ENCODE results near the gene EIF5. TPM values are rescaled to one million over a fixed set of nuclear protein-coding genes. Genes with fewer than 3 reads are reported as not detected.

Gene EIF5
- total RNA-seq, 1 experiment from 2014 or later: 238 TPM

DNA sequence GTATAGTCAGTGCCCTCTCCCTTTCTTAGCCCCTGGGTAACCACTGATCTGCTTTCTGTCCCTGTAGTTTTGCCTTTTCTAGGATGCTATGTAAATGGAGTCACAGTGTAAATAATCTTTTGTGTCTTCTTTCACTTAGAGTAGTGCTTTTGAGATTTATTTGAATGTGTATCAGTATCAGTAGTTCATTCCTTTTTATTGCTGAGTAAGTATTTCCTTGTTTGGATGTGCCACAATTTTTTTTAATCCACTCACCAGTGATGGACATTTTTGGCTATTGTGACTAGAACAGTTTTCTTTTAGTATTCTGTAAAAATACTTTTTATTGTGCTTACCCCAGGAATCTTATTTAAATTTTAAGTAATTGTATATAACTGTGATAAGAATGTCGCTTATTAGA lies 54.6 kb downstream of the EIF5 start:
- TF ChIP-seq SIN3A (IDR thresholded peaks at IDR 0.05; ENCODE audit: borderline replicate concordance, insufficient read depth, low read depth, low read length): no peak
- TF ChIP-seq, protein P1, sequence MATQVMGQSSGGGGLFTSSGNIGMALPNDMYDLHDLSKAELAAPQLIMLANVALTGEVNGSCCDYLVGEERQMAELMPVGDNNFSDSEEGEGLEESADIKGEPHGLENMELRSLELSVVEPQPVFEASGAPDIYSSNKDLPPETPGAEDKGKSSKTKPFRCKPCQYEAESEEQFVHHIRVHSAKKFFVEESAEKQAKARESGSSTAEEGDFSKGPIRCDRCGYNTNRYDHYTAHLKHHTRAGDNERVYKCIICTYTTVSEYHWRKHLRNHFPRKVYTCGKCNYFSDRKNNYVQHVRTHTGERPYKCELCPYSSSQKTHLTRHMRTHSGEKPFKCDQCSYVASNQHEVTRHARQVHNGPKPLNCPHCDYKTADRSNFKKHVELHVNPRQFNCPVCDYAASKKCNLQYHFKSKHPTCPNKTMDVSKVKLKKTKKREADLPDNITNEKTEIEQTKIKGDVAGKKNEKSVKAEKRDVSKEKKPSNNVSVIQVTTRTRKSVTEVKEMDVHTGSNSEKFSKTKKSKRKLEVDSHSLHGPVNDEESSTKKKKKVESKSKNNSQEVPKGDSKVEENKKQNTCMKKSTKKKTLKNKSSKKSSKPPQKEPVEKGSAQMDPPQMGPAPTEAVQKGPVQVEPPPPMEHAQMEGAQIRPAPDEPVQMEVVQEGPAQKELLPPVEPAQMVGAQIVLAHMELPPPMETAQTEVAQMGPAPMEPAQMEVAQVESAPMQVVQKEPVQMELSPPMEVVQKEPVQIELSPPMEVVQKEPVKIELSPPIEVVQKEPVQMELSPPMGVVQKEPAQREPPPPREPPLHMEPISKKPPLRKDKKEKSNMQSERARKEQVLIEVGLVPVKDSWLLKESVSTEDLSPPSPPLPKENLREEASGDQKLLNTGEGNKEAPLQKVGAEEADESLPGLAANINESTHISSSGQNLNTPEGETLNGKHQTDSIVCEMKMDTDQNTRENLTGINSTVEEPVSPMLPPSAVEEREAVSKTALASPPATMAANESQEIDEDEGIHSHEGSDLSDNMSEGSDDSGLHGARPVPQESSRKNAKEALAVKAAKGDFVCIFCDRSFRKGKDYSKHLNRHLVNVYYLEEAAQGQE (IDR thresholded peaks at IDR 0.05; ENCODE audit: insufficient read depth in 1 of 2, low read depth in 2 of 2, low read length in 1 of 2): no peak
- TF ChIP-seq CTCF (IDR thresholded peaks at IDR 0.05): no peak
- no peak for TF ChIP-seq POLR2AphosphoS5 (IDR thresholded peaks at IDR 0.05; ENCODE audit: low read depth, low read length)
- TF ChIP-seq TCF7L2 (IDR thresholded peaks at IDR 0.05; ENCODE audit: low read depth, low read length): no peak
- no peak overlapping the region for H3K4me3 ChIP-seq (ENCODE audit: low read depth in 2 of 2, low read length in 2 of 2)
- no peaks in the 10 kb centered on the region for H3K27me3 ChIP-seq (ENCODE audit: control insufficient read depth, insufficient read depth, low read length)
- no peaks in the 10 kb centered on the region for H3K9me3 ChIP-seq (ENCODE audit: control insufficient read depth, insufficient read depth, low read depth, low read length)
- peaks cover 5% of the 10 kb centered on the region; the same call in 1 of the 2 replicates for H3K36me3 ChIP-seq (ENCODE audit: control insufficient read depth, insufficient read depth, low read length)
- BruUV-seq (replicated peaks): no TSS peak
- in situ Hi-C loops (cut with HindIII; ENCODE audit: low pct_unique_long_range_greater_than_20kb, low sequenced_read_pairs) (no loop called here), intact Hi-C loops (cut with micrococcal nuclease; ENCODE audit: unreplicated experiment) (no loop called here)
- H3K27ac ChIP-seq (ENCODE audit: low read length): no peak overlapping the region
- DNase-seq (ENCODE audit: low read depth, low spot score): no peak
- ATAC-seq: no peak
- POLR2A ChIA-PET: no interaction called here
- CTCF ChIA-PET: interaction anchor here (0.6 kb wide), 1 partner anchor 312 kb away, joined by 3 read pairs; no protein-coding TSS in a partner anchor
- H3K4me1 ChIP-seq (ENCODE audit: control insufficient read depth, insufficient read depth, low read length): peaks cover 19% of the 10 kb centered on the region

DNA sequence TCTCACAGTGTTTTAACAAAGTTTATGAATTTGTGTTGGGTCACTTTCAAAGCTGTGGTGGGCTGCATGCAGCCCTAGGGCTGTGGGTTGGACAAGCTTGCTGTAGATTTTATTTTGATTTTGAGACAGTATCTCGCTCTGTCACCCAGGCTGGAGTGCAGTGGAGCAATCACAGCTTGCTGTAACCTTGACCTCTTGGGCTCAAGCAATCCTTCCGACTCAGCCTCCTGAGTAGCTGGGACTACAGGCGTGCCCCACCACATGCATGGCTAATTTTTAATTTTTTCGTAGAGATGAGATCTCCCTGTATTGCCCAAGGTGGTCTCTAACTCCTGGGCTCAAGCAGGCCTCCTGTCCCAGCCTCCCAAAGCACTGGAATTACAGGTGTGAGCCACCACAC lies 56.6 kb downstream of the EIF5 start:
- no peaks in the 10 kb centered on the region for H3K9me3 ChIP-seq (ENCODE audit: control insufficient read depth, insufficient read depth, low read depth, low read length)
- H3K36me3 ChIP-seq (ENCODE audit: control insufficient read depth, insufficient read depth, low read length): peaks cover 5% of the 10 kb centered on the region; the same call in 1 of the 2 replicates
- ATAC-seq (no peak), DNase-seq (ENCODE audit: low read depth, low spot score) (no peak)
- CTCF ChIA-PET: interaction anchor here (0.7 to 1.2 kb wide), 3 partner anchors 9 to 33 kb away, joined by 3 to 5 read pairs (median 4); no protein-coding TSS in a partner anchor
- POLR2A ChIA-PET: interaction anchor here (0.7 kb wide), 3 partner anchors 11 to 45 kb away, joined by 3 to 6 read pairs (median 3); no protein-coding TSS in a partner anchor
- TF ChIP-seq, protein P1 (IDR thresholded peaks at IDR 0.05; ENCODE audit: insufficient read depth in 1 of 2, low read depth in 2 of 2, low read length in 1 of 2): no peak
- TF ChIP-seq SIN3A (IDR thresholded peaks at IDR 0.05; ENCODE audit: borderline replicate concordance, insufficient read depth, low read depth, low read length): no peak
- no peak for TF ChIP-seq CTCF (IDR thresholded peaks at IDR 0.05)
- TF ChIP-seq POLR2AphosphoS5 (IDR thresholded peaks at IDR 0.05; ENCODE audit: low read depth, low read length): no peak
- TF ChIP-seq TCF7L2 (IDR thresholded peaks at IDR 0.05; ENCODE audit: low read depth, low read length): no peak
- H3K27me3 ChIP-seq (ENCODE audit: control insufficient read depth, insufficient read depth, low read length): no peaks in the 10 kb centered on the region
- no TSS peak for BruUV-seq (replicated peaks)
- in situ Hi-C loops (cut with HindIII; ENCODE audit: low pct_unique_long_range_greater_than_20kb, low sequenced_read_pairs): no loop called here
- H3K4me1 ChIP-seq (ENCODE audit: control insufficient read depth, insufficient read depth, low read length): peaks cover 23% of the 10 kb centered on the region
- H3K4me3 ChIP-seq (ENCODE audit: low read depth in 2 of 2, low read length in 2 of 2): no peak overlapping the region
- intact Hi-C loops (cut with micrococcal nuclease; ENCODE audit: unreplicated experiment): no loop called here
- no peak overlapping the region for H3K27ac ChIP-seq (ENCODE audit: low read length)
